Hepatic stellate cell (primary cell): ENCODE measurements around the gene CHRNA4.

Experiments used
- DNase-seq: peaks from one replicate; pipeline ENCODE4 v3.0.0; 2011; ENCODE audit warnings: low spot score

The CHRNA4 gene

DNA sequence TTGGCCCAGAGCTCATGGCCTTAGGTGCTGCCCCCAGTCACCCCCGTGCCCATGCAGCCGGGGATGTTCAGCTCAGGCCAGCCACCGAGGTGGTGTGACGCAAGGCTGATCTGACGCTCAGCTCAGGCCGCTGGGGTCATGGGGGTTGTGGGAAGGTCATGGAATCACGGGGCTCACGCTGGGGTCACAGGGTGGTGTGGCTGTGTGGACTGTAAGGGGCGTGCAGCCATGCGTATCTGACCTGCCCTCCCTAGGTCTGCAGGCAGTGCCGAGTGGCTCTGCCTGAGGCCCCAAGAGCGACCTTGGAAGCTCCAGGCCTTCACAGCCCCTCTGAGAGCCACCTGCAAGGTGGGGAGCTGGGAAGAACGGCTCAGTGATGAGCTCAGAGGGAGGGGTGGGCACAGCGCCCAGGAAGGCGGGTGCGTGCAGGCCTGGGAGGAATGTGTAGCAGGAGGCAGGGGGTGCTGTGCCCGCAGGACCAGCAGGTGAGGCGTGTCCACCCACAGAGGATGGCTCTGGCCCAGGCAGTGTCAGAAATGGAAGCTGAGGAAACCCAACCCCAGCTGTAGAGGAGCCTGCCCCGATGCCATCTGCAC lies 27.8 kb downstream of the CHRNA4 start:
- no peak for DNase-seq

GRCh38 chr20:63332488-63333240 lies 28.5 kb downstream of the CHRNA4 start:
- no peak for DNase-seq

GRCh38 chr20:63331741-63332400 lies 29.3 kb downstream of the CHRNA4 start:
- DNase-seq: no peak

- DNase-seq: no peak
Measured at GRCh38 chr20:63330940-63331339, 30.2 kb downstream of the CHRNA4 start.

- no peak for DNase-seq
Measured at GRCh38 chr20:63330084-63330760, 30.9 kb downstream of the CHRNA4 start.

DNA sequence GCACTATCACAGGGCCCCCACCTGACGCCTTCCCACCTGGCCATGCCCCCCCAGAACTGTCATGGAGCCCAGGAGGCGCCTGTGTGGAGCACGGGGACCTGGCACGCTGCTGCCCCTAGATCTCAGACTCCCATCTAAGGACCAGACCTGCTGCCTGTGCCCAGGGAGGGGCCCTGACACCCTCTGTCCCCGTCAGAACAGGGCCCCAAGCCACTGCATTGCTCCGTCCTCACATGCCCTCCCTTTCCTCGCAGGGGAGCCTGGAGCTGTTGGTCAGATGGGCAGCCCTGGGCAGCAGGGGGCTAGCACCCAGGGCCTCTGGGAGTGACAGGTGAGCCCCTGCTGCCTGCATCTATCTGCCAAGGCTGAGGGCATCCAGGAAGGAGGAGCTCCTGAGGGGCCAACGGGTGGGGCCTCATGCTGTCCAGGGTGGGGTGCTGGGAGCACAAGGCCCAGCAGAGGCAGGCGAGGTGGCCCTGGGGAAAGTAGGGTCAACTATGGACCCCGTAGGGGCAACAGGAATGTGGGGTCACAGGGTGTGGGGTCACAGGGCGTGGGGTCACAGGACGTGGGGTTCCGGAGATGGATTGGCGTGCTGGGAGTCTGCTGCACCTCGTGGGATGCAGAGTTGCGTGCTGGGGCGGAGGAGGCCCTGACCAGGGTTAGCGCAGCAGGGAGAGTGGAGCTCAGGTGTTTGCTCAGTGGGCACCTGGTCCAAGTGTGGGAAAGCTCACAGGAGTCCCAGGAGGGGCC lies 31.6 kb downstream of the CHRNA4 start:
- DNase-seq: no peak

GRCh38 chr20:63328718-63329275 lies 32.4 kb downstream of the CHRNA4 start:
- DNase-seq: no peak

- DNase-seq: no peak
Measured at GRCh38 chr20:63328026-63328700, 33.0 kb downstream of the CHRNA4 start.

GRCh38 chr20:63327231-63327745 lies 33.9 kb downstream of the CHRNA4 start:
- no peak for DNase-seq

GRCh38 chr20:63326314-63327230 lies 34.6 kb downstream of the CHRNA4 start:
- DNase-seq: no peak

- DNase-seq: no peak
Measured at GRCh38 chr20:63325554-63326313, 35.4 kb downstream of the CHRNA4 start.

DNA sequence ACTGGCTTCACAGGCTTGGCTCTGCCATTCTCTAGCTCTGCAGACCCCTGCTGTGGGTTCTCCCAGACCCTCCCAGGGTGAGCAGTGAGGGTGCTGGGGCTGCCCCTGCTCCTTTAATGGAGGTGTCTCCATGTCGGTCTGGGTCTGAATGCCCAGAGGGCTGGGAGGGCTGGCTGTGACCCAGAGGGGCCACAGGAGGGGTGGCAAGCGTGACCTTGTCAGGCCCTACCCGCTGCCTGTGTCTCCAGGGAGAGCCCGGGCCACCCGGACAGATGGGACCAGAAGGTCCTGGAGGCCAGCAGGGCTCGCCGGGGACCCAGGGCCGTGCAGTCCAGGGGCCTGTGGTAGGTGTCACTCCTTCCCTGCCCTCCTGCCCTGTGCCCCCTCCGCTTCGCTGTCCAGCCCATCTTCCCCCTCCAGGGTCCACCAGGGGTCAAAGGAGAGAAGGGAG lies 36.1 kb downstream of the CHRNA4 start:
- no peak for DNase-seq

DNA sequence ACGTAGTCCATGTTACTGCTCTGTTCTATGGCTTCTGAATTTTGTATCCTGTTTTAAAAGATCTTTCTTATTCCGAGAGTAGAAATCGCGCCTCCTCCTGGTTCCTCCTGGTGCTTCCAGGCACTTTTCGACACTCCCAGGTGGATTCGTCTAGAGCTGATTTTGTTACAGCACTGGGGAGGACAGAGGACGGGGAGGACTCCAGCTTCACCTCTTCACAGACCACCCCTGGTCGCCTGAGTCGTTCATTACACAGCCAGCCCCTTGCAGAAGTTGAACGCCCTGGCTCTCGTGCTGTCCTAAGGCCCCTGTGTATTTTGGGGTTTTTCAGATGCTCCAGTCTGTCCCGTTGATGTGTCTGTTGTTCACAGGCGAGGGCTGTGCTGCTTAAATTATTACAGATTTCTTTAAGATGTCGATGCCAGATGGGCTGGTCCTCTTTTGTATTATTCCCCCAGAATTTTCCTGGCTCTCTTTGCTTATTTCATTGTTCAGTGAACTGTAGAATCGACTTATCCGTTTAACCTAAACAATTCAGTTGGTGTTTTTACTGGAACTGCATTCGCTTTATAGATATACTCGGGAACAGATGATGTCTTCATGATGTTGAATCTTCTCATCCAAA lies 37.7 kb downstream of the CHRNA4 start:
- DNase-seq: no peak

DNA sequence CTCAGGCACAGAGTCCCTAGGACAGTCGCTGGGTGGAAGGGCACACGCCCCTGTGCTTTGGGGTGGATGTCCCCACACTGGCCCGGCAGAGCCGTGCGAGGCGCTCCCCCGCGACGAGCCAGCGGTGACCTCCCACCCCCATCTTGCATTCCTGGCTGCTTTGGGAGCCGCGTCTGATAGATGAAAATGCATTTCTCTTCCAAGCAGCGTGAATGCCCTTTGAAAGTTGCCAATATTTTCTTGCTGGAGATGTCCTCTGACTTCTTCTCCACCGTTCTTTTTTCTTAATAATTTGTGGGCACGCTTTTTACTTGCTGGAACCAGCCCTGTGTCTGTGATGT lies 38.2 kb downstream of the CHRNA4 start:
- DNase-seq: no peak

GRCh38 chr20:63322146-63322932 lies 38.8 kb downstream of the CHRNA4 start:
- DNase-seq: no peak

DNA sequence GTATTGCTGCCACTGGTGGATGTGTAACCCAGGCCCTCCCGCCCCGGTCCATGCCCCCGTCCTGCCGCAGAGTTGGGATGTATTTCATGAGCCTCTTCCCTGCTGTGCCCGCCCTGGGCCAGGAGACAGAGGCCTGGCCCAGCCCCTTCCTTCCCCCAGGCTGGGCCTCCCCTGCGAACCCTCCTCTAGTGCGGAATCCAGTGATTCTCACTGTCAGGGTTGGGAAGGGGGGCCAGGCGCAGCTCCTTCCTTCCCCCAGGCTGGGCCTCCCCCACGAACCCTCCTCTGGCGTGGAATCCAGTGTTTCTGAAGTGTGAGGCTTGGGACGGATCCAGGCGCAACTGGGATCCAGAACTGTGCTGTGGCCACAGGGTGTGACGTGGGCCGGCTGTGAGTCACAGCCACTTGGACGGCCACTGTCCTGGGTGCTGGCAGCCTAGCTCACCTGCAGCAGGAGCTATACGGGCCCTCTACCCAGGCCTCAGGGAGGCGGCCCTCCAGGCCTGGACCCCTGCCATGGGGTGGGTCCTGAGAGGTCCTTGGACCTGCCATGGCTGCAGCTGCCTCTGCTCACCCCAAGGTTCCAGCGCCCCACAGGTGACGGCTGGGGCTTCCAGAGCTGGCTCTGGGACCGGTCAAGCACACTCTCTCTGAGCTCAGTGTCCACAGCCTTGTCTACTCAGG lies 39.9 kb downstream of the CHRNA4 start:
- no peak for DNase-seq

GRCh38 chr20:63320616-63321147 lies 40.5 kb downstream of the CHRNA4 start:
- no peak for DNase-seq
